ENCODE measurements around the gene MTMR3.

GRCh38 chr22:30030329-30030728, 147.4 kb downstream of the MTMR3 start:
- TF ChIP-seq CTCF (IDR thresholded peaks at IDR 0.05): no peak
- TF ChIP-seq POLR2A (IDR thresholded peaks at IDR 0.05): no peak
